IMR-90 (cell line): ENCODE results near the gene CDC42BPA. TPM values are rescaled to one million over a fixed set of nuclear protein-coding genes. Genes with fewer than 3 reads are reported as not detected.
"Not testable (repeated sequence)": the region's sequence is repeated elsewhere in the genome, so short reads cannot be mapped to it uniquely, and the experiment has no call there.

Experiments
- ATAC-seq: fragments of 200-7000 bp; cut with Tn5 transposase; 2 replicates; pipeline ENCODE4 v1.9.1; 2020; ENCODE audit warnings: low read depth, mild to moderate bottlenecking, moderate library complexity
- BruUV-seq: library from RNA; stranded (reverse); fragments of 400-500 nt; replicated peaks from 2 replicates; lab custom pipeline; 2021; lab: Mats Ljungman, UMichigan
- CTCF ChIA-PET: fragments of 300-600 bp; formaldehyde crosslinking; extraction: SDS; loops from one replicate; lab custom pipeline; 2021; ENCODE audit warnings: antibody characterized with exemption; lab: Yijun Ruan, JAX
- POLR2A ChIA-PET: fragments of 300-600 bp; sonication (Branson Sonifier 250); formaldehyde crosslinking; loops from one replicate; lab custom pipeline; 2022; ENCODE audit warnings: antibody characterized with exemption; ENCODE audit not compliant: unreplicated experiment; lab: Charles Lee
- DNase-seq: peaks from one replicate; pipeline ENCODE4 v3.0.0; 2013
- H2AFZ ChIP-seq: replicated peaks from 2 replicates; pipeline ENCODE3; 2013; ENCODE audit warnings: low read length, mild to moderate bottlenecking; ENCODE audit not compliant: poor library complexity
- H2AK5ac ChIP-seq: 2 replicates; pipeline ENCODE4 v1.6.1; 2013; ENCODE audit warnings: low read depth, low read length, inconsistent platforms
- H2AK9ac ChIP-seq: replicated peaks from 2 replicates; pipeline ENCODE3; 2013; ENCODE audit warnings: mild to moderate bottlenecking, low read depth, low read length, moderate library complexity; ENCODE audit not compliant: poor library complexity
- H2BK120ac ChIP-seq: 2 replicates; pipeline ENCODE4 v1.6.1; 2013; ENCODE audit warnings: low read depth, low read length, inconsistent platforms
- H2BK15ac ChIP-seq: 3 replicates; pipeline ENCODE4 v1.6.1; 2013; ENCODE audit warnings: low read depth, low read length, inconsistent platforms
- H2BK20ac ChIP-seq: 2 replicates; pipeline ENCODE4 v1.6.1; 2013; ENCODE audit warnings: low read depth, mild to moderate bottlenecking, inconsistent platforms, low read length, moderate library complexity
- H2BK5ac ChIP-seq: 2 replicates; pipeline ENCODE4 v1.6.1; 2013; ENCODE audit warnings: mild to moderate bottlenecking, low read depth, low read length, inconsistent platforms; ENCODE audit not compliant: poor library complexity, severe bottlenecking
- H3K14ac ChIP-seq: replicated peaks from 2 replicates; pipeline ENCODE4 v1.6.1; 2013; ENCODE audit warnings: low read depth, low read length, inconsistent platforms
- H3K18ac ChIP-seq: 2 replicates; pipeline ENCODE4 v1.6.1; 2013; ENCODE audit warnings: low read depth, low read length, control low read depth
- H3K23ac ChIP-seq: 2 replicates; pipeline ENCODE4 v1.6.1; 2013; ENCODE audit warnings: low read depth, low read length, inconsistent platforms
- H3K27ac ChIP-seq: 2 replicates; pipeline ENCODE4 v1.5.1; 2013; ENCODE audit warnings: mild to moderate bottlenecking, control low read depth, low read length; ENCODE audit not compliant: insufficient read depth
- H3K27me3 ChIP-seq: 2 replicates; pipeline ENCODE4 v1.6.1; 2013; ENCODE audit warnings: low read length; ENCODE audit not compliant: control insufficient read depth, insufficient read depth
- H3K36me3 ChIP-seq: 2 replicates; pipeline ENCODE4 v1.6.1; 2013; ENCODE audit warnings: low read length, mixed read lengths; ENCODE audit not compliant: control insufficient read depth, insufficient read depth
- H3K4ac ChIP-seq: 2 replicates; pipeline ENCODE4 v1.6.1; 2013; ENCODE audit warnings: low read depth, low read length, inconsistent platforms
- H3K4me1 ChIP-seq: 2 replicates; pipeline ENCODE4 v1.6.1; 2013; ENCODE audit warnings: low read length, mixed read lengths; ENCODE audit not compliant: control insufficient read depth, insufficient read depth
- H3K4me2 ChIP-seq: 2 replicates; pipeline ENCODE4 v1.6.1; 2013; ENCODE audit warnings: low read depth, mild to moderate bottlenecking, control low read depth, low read length, moderate library complexity
- H3K4me3 ChIP-seq: 2 replicates; pipeline ENCODE4 v1.5.1; 2013; ENCODE audit warnings: low read depth, mild to moderate bottlenecking, control low read depth, low read length, moderate library complexity; ENCODE audit not compliant: insufficient read depth
- H3K56ac ChIP-seq: 2 replicates; pipeline ENCODE4 v1.6.1; 2013; ENCODE audit warnings: low read length, inconsistent platforms; ENCODE audit not compliant: insufficient read depth; ENCODE audit errors: extremely low read depth
- H3K79me1 ChIP-seq, 2 experiments: 2 replicates each; pipeline ENCODE4 v1.6.1; 2013; ENCODE audit warnings: low read length in 2 of 2, inconsistent platforms in 1 of 2, low read depth in 1 of 2
- H3K9ac ChIP-seq: 2 replicates; pipeline ENCODE4 v1.6.1; 2013; ENCODE audit warnings: low read depth, low read length, control low read depth
- H3K9me1 ChIP-seq: 2 replicates; pipeline ENCODE4 v1.6.1; 2013; ENCODE audit warnings: low read length, inconsistent platforms; ENCODE audit not compliant: insufficient read depth
- H3K9me3 ChIP-seq: 2 replicates; pipeline ENCODE4 v1.6.1; 2013; ENCODE audit warnings: low read length; ENCODE audit not compliant: control insufficient read depth, insufficient read depth
- H4K20me1 ChIP-seq: 2 replicates; pipeline ENCODE4 v1.6.1; 2013; ENCODE audit warnings: low read length, inconsistent platforms; ENCODE audit not compliant: insufficient read depth
- H4K5ac ChIP-seq: 2 replicates; pipeline ENCODE4 v1.6.1; 2013; ENCODE audit warnings: mild to moderate bottlenecking, low read depth, low read length, control low read depth
- H4K8ac ChIP-seq, 2 experiments: 2 replicates each; pipeline ENCODE4 v1.6.1; 2013; ENCODE audit warnings: low read depth in 2 of 2, low read length in 2 of 2, control low read depth in 1 of 2, inconsistent platforms in 1 of 2
- H4K91ac ChIP-seq: 2 replicates; pipeline ENCODE4 v1.6.1; 2013; ENCODE audit warnings: low read depth, low read length, inconsistent platforms; ENCODE audit not compliant: insufficient read depth
- WGBS, 2 experiments: methylation state at CpG; one replicate each; pipeline versions ENCODE4 v1.1.5 to v1.1.7; 2013; ENCODE audit warnings: missing lambda C conversion rate in 2 of 2; ENCODE audit not compliant: insufficient read length in 1 of 2; ENCODE audit errors: extremely low coverage in 2 of 2; 5-methylcytosine and 5-hydroxymethylcytosine counted together
- dilution Hi-C: fragments of 300-500 bp; cut with HindIII; formaldehyde crosslinking; loops from one replicate; pipeline ENCODE4 v1.14.3; 2018; ENCODE audit warnings: low sequenced_read_pairs; ENCODE audit not compliant: unreplicated experiment
- in situ Hi-C: fragments of 300-500 bp; cut with MboI; formaldehyde crosslinking; loops from 3 replicates; pipeline ENCODE4 v1.14.3; 2019; ENCODE audit warnings: low sequenced_read_pairs, inconsistent platforms, mixed read lengths
- intact Hi-C: fragments of 100-400 bp; cut with micrococcal nuclease; formaldehyde crosslinking; loops from 2 replicates; pipeline ENCODE4 v1.10.0; 2022
- polyA plus RNA-seq, 3 experiments: library from polyadenylated mRNA; depleted of rRNA; stranded (reverse); fragments of >200 nt; gene quantifications; 2 replicates each; pipeline ENCODE4 v1.2.3, GENCODE V29; 2012; ENCODE audit warnings: low replicate concordance in 1 of 3
- total RNA-seq: library from RNA; depleted of rRNA; stranded (reverse); fragments of >200 nt; gene quantifications from 2 replicates; pipeline ENCODE4 v1.2.3, GENCODE V29; 2012

The CDC42BPA gene
- total and polyA plus RNA-seq, 2 of the 4 experiments (the other 2 are of a cell fraction) = 9.4 to 27.8 TPM

DNA sequence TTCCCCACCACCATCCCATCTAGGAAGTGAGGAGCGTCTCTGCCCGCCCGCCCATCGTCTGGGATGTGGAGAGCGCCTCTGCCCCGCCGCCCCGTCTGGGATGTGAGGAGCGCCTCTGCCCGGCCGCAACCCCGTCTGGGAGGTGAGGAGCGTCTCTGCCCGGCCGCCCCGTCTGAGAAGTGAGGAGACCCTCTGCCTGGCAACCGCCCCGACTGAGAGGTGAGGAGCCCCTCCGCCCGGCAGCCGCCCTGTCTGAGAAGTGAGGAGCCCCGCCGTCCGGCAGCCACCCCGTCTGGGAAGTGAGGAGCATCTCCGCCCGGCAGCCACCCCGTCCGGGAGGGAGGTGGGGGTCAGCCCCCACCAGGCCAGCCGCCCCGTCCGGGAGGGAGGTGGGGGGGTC is 185.6 kb downstream of the CDC42BPA start:
- H4K5ac ChIP-seq, H4K8ac ChIP-seq, H4K91ac ChIP-seq, dilution Hi-C loops, H3K23ac ChIP-seq, H2BK20ac ChIP-seq, H3K9me1 ChIP-seq, H3K56ac ChIP-seq, H3K18ac ChIP-seq, H3K27ac ChIP-seq, H3K14ac ChIP-seq, H3K9ac ChIP-seq, ATAC-seq, DNase-seq, H3K9me3 ChIP-seq, H2BK15ac ChIP-seq, H3K4ac ChIP-seq, H3K4me3 ChIP-seq, H3K36me3 ChIP-seq, H3K27me3 ChIP-seq, BruUV-seq, CTCF ChIA-PET, POLR2A ChIA-PET, H2AK9ac ChIP-seq, intact Hi-C loops, H3K4me1 ChIP-seq, H2BK120ac ChIP-seq, H4K20me1 ChIP-seq, H3K4me2 ChIP-seq, H2AFZ ChIP-seq, H2BK5ac ChIP-seq, H2AK5ac ChIP-seq: not testable (repeated sequence)
- in situ Hi-C loops = loop anchor here (25.0 kb wide), 1 partner anchor 305 kb away; no protein-coding TSS in a partner anchor
- no CpG with 5 or more reads among the region's 32 CpGs for WGBS, 2 experiments
- peaks cover 4 to 11% of the 10 kb centered on the region in 2 experiments; a peak in 3 of 4 replicates for H3K79me1 ChIP-seq
